HAP-1 (cell line): ENCODE data around the gene SELENOT.

Source experiments
- DNase-seq, 2 experiments: peaks; one replicate each; pipeline ENCODE4 v3.0.0-alpha.2; 2016 to 2020; ENCODE audit warnings: low spot score in 2 of 2
- H3K27me3 ChIP-seq: fragments of 250-450 bp; sonication (Bioruptor Pico); 2 replicates; pipeline ENCODE4 v1.5.1; 2020; ENCODE audit warnings: low read depth, mild to moderate bottlenecking, moderate library complexity
- H3K36me3 ChIP-seq: fragments of 250-450 bp; sonication (Bioruptor Pico); replicated peaks from 2 replicates; pipeline ENCODE4 v1.5.1; 2020; ENCODE audit warnings: mild to moderate bottlenecking
- H3K4me1 ChIP-seq: fragments of 250-450 bp; sonication (Bioruptor Pico); 2 replicates; pipeline ENCODE4 v1.5.1; 2020; ENCODE audit warnings: mild to moderate bottlenecking
- H3K4me3 ChIP-seq: fragments of 250-450 bp; sonication (Bioruptor Pico); 2 replicates; pipeline ENCODE4 v1.5.1; 2020; ENCODE audit warnings: mild to moderate bottlenecking, moderate library complexity
- H3K9me3 ChIP-seq: fragments of 250-450 bp; sonication (Bioruptor Pico); 2 replicates; pipeline ENCODE4 v1.5.1; 2020; ENCODE audit warnings: mild to moderate bottlenecking, moderate library complexity
- in situ Hi-C: fragments of 300-500 bp; cut with MboI; formaldehyde crosslinking; loops from 3 replicates; pipeline ENCODE4 v1.14.3; 2020; ENCODE audit warnings: low sequenced_read_pairs, inconsistent platforms, mixed read lengths

SELENOT gene

GRCh38 chr3:150656316-150656715, 53.2 kb downstream of the SELENOT start:
- H3K36me3 ChIP-seq = no peaks in the 10 kb centered on the region
- H3K9me3 ChIP-seq = no peaks in the 10 kb centered on the region
- H3K4me3 ChIP-seq = no peak overlapping the region

GRCh38 chr3:150662410-150663200, 59.5 kb downstream of the SELENOT start:
- H3K36me3 ChIP-seq = no peaks in the 10 kb centered on the region
- DNase-seq = no peak
- in situ Hi-C loops = no loop called here
- H3K9me3 ChIP-seq = no peaks in the 10 kb centered on the region; the same call in 1 of the 2 replicates
- no peaks in the 10 kb centered on the region; the same call in none of the 2 replicates for H3K27me3 ChIP-seq
- no peak overlapping the region for H3K4me3 ChIP-seq
- H3K4me1 ChIP-seq = peaks cover 3% of the 10 kb centered on the region

More at GRCh38 chr3:150656316-150656715, 53.2 kb downstream of the SELENOT start:
- no peak for DNase-seq
- H3K4me1 ChIP-seq = peaks cover 3% of the 10 kb centered on the region
- no peaks in the 10 kb centered on the region for H3K27me3 ChIP-seq
- in situ Hi-C loops = no loop called here

GRCh38 chr3:150663461-150663860, 60.3 kb downstream of the SELENOT start:
- Histone ChIP-seq H3K36me3 (no peaks in the 10 kb centered on the region), H3K4me1 (no peaks in the 10 kb centered on the region), H3K27me3 (peaks cover 7% of the 10 kb centered on the region), H3K9me3 (no peaks in the 10 kb centered on the region; the same call in 1 of the 2 replicates), H3K4me3 (no peak overlapping the region)
- no peak for DNase-seq
- in situ Hi-C loops = no loop called here

- Histone ChIP-seq H3K9me3 (no peaks in the 10 kb centered on the region; the same call in 1 of the 2 replicates), H3K4me1 (no peaks in the 10 kb centered on the region), H3K4me3 (no peak overlapping the region), H3K36me3 (no peaks in the 10 kb centered on the region), H3K27me3 (peaks cover 21% of the 10 kb centered on the region)
- in situ Hi-C loops = no loop called here
- no peak for DNase-seq
Observed at GRCh38 chr3:150666167-150666566, 63.0 kb downstream of the SELENOT start.

- DNase-seq = no peak
- in situ Hi-C loops = no loop called here
- no peaks in the 10 kb centered on the region for H3K4me1 ChIP-seq
- H3K9me3 ChIP-seq = no peaks in the 10 kb centered on the region
- no peaks in the 10 kb centered on the region for H3K36me3 ChIP-seq
- H3K4me3 ChIP-seq = no peak overlapping the region
- H3K27me3 ChIP-seq = peaks cover 11% of the 10 kb centered on the region; the same call in 1 of the 2 replicates
Observed at GRCh38 chr3:150673966-150674365, 70.8 kb downstream of the SELENOT start.

- H3K4me3 ChIP-seq = no peak overlapping the region
- no peak for DNase-seq
- H3K27me3 ChIP-seq = no peaks in the 10 kb centered on the region
- H3K36me3 ChIP-seq = no peaks in the 10 kb centered on the region
- in situ Hi-C loops = no loop called here
- no peaks in the 10 kb centered on the region for H3K4me1 ChIP-seq
- no peaks in the 10 kb centered on the region for H3K9me3 ChIP-seq
Observed at GRCh38 chr3:150675587-150675986, 72.5 kb downstream of the SELENOT start.
